Measurements from ENCODE around the gene MMP21. TPM values are rescaled to one million over a fixed set of nuclear protein-coding genes. Genes with fewer than 3 reads are reported as not detected.

The MMP21 gene
- total and polyA plus RNA-seq, 2 of the 13 experiments (the other 11 are each of a cell fraction or from before 2014, with no cell fraction given) = not detected

DNA sequence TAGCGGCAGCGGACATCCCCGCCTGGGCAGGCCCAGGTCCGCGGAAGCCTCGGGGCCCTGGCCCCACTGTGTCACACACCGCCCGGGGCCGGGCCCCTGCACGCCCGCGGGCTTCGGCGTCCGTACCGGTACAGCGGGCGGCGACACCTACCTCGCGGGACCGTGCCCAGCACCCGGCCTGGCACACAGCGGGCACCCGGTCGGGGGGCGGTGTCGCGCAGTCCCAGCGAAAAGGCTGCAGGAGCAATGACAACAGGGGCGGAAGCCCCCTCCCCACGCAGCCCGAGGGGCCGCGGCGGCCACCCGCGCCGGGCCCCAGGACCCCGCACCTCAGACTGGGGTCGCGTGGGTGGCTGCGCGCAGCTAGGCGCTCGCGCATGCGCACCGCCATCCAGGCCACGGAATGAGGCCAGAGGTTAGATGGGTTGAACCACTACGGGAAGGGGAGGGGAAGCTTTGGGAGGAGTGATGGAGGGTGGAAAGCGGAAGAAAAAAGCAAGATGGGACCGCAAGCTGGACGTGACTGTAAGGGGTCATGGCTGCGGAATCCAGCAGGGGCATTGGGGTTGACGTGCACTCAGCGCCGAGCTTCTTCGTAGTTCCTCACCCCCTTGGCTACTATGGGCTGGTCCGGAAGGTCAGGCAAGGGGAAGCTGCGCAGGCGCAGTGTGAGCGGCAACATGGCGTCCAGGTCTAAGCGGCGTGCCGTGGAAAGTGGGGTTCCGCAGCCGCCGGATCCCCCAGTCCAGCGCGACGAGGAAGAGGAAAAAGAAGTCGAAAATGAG, 47.4 kb upstream of the MMP21 start, which contains the start of the genes BCCIP and UROS (continued):
- TF ChIP-seq MYPOP (CRISPR knock-in tag; IDR thresholded peaks at IDR 0.05) (no peak), TOPORS (CRISPR knock-in tag; IDR thresholded peaks at IDR 0.05) (no peak), ZSCAN29 (CRISPR knock-in tag; conservative IDR thresholded peaks at IDR 0.05) (no peak), ZNF678 (CRISPR knock-in tag; IDR thresholded peaks at IDR 0.05) (no peak), ZNF552 (CRISPR knock-in tag; IDR thresholded peaks at IDR 0.05; ENCODE audit: borderline replicate concordance) (no peak; the same call in 1 of the 2 replicates), SUZ12 (IDR thresholded peaks at IDR 0.05; ENCODE audit: low read depth, low read length) (no peak), SRSF9 (IDR thresholded peaks at IDR 0.05; ENCODE audit: borderline replicate concordance, insufficient read depth, low read depth, low read length, poor library complexity, severe bottlenecking) (no peak), SIN3B (IDR thresholded peaks at IDR 0.05; ENCODE audit: low read length) (peak; percentile 44), RFX5 (IDR thresholded peaks at IDR 0.05; ENCODE audit: low read depth, low read length) (no peak), CENPT (CRISPR knock-in tag; IDR thresholded peaks at IDR 0.05; ENCODE audit: low read depth) (no peak), PPARG (CRISPR knock-in tag; conservative IDR thresholded peaks at IDR 0.05) (peak; percentile 100), NR2F1 (CRISPR knock-in tag; IDR thresholded peaks at IDR 0.05) (peak; percentile 35 to 87), RBM22 (optimal IDR thresholded peaks at IDR 0.05; ENCODE audit: low read length) (no peak), JUND (CRISPR knock-in tag; IDR thresholded peaks at IDR 0.05) (no peak), SOX6 (IDR thresholded peaks at IDR 0.05) (no peak), SOX6 (CRISPR knock-in tag; IDR thresholded peaks at IDR 0.05) (peak; percentile 44), AGO2 (optimal IDR thresholded peaks at IDR 0.05; ENCODE audit: low read depth, low read length) (peak; percentile 71), NFKB2 (CRISPR knock-in tag; IDR thresholded peaks at IDR 0.05; ENCODE audit: borderline replicate concordance) (no peak), NKX3-1 (CRISPR knock-in tag; IDR thresholded peaks at IDR 0.05) (no peak), ZNF879 (CRISPR knock-in tag; IDR thresholded peaks at IDR 0.05) (no peak)
- TF ChIP-seq, protein P1, sequence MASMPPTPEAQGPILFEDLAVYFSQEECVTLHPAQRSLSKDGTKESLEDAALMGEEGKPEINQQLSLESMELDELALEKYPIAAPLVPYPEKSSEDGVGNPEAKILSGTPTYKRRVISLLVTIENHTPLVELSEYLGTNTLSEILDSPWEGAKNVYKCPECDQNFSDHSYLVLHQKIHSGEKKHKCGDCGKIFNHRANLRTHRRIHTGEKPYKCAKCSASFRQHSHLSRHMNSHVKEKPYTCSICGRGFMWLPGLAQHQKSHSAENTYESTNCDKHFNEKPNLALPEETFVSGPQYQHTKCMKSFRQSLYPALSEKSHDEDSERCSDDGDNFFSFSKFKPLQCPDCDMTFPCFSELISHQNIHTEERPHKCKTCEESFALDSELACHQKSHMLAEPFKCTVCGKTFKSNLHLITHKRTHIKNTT (CRISPR knock-in tag; IDR thresholded peaks at IDR 0.05) = no peak
